ENCODE data around the gene PRR14L.

DNA sequence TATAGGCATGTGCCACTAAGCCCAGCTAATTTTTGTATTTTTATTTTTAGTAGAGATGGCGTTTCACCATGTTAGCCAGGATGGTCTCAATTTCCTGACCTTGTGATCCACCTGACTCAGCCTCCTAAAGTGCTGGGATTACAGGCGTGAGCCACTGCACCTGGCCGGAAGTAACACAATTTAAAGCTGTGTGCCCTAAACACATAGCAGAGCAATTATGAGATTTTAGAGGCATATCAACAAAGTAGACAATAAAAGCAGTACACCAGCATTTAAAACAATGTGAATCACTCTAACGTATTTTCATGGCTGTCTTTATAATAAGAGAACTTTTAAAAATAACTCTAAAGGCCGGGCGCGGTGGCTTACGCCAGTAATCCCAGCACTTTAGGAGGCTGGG lies 42.4 kb downstream of the PRR14L start:
- TF ChIP-seq POLR2A (IDR thresholded peaks at IDR 0.05; ENCODE audit: low read depth, low read length) = no peak
- no peak for TF ChIP-seq TAF1 (IDR thresholded peaks at IDR 0.05; ENCODE audit: borderline replicate concordance, low read depth, low read length)
